A673 (cell line): ENCODE data around the gene OSTN. TPM values are rescaled to one million over a fixed set of nuclear protein-coding genes. Genes with fewer than 3 reads are reported as not detected.

Experiments used
- BruUV-seq: library from RNA; stranded (reverse); fragments of 400-500 nt; replicated peaks from 2 replicates; lab custom pipeline; 2021; lab: Mats Ljungman, UMichigan
- CTCF ChIA-PET: fragments of 300-600 bp; sonication (Branson Sonifier 250); formaldehyde crosslinking; loops from one replicate; lab custom pipeline; 2022; ENCODE audit warnings: antibody characterized with exemption; lab: Charles Lee
- POLR2A ChIA-PET: fragments of 300-600 bp; sonication (Branson Sonifier 250); formaldehyde crosslinking; loops from one replicate; lab custom pipeline; 2022; ENCODE audit warnings: antibody characterized with exemption; ENCODE audit not compliant: low non-redundant PET; lab: Charles Lee
- DNase-seq: peaks from one replicate; pipeline ENCODE4 v3.0.0-alpha.2; 2015; ENCODE audit warnings: low spot score
- H3K27ac ChIP-seq: fragments of 200-600 bp; sonication (generic); 2 replicates; pipeline ENCODE4 v1.5.1; 2016; ENCODE audit warnings: mixed run types, low read depth, mild to moderate bottlenecking, mixed read lengths, antibody characterized with exemption, low read length; ENCODE audit not compliant: poor library complexity, severe bottlenecking
- H3K27me3 ChIP-seq: fragments of 200-600 bp; sonication (generic); replicated peaks from 2 replicates; pipeline ENCODE4 v1.6.1; 2017; ENCODE audit warnings: mixed run types, low read depth, mild to moderate bottlenecking, mixed read lengths, antibody characterized with exemption, low read length; ENCODE audit not compliant: insufficient read depth, poor library complexity
- H3K36me3 ChIP-seq: fragments of 200-600 bp; sonication (generic); 2 replicates; pipeline ENCODE4 v1.6.1; 2016; ENCODE audit warnings: mixed run types, mild to moderate bottlenecking, mixed read lengths, antibody characterized with exemption, low read length; ENCODE audit not compliant: insufficient read depth, poor library complexity, severe bottlenecking
- H3K4me1 ChIP-seq: fragments of 200-600 bp; sonication (generic); 2 replicates; pipeline ENCODE4 v1.6.1; 2017; ENCODE audit warnings: mixed run types, mild to moderate bottlenecking, mixed read lengths, antibody characterized with exemption, low read length; ENCODE audit not compliant: insufficient read depth, poor library complexity, severe bottlenecking
- H3K4me3 ChIP-seq: fragments of 200-600 bp; sonication (generic); 2 replicates; pipeline ENCODE4 v1.5.1; 2016; ENCODE audit warnings: low read depth, mixed run types, mild to moderate bottlenecking, mixed read lengths, low read length; ENCODE audit not compliant: poor library complexity, severe bottlenecking
- H3K9me3 ChIP-seq: fragments of 200-600 bp; sonication (generic); 2 replicates; pipeline ENCODE4 v1.6.1; 2016; ENCODE audit warnings: mixed run types, low read depth, mild to moderate bottlenecking, mixed read lengths, antibody characterized with exemption, low read length; ENCODE audit not compliant: poor library complexity, severe bottlenecking
- EZH2 ChIP-seq: fragments of 200-600 bp; sonication (generic); IDR thresholded peaks from 2 replicates; pipeline ENCODE4 v1.6.1; 2017; ENCODE audit warnings: borderline replicate concordance, low read depth, mild to moderate bottlenecking, mixed read lengths, antibody characterized with exemption, low read length; ENCODE audit not compliant: poor library complexity, severe bottlenecking
- intact Hi-C: fragments of 100-400 bp; cut with micrococcal nuclease; formaldehyde crosslinking; loops from one replicate; pipeline ENCODE4 v1.10.0; 2022; ENCODE audit not compliant: unreplicated experiment
- total RNA-seq: library from RNA; stranded (reverse); gene quantifications from 2 replicates; pipeline ENCODE4 v1.2.3, GENCODE V29; 2021
- TF ChIP-seq, protein P1 (sequence below): fragments of 300-800, 200-600 bp; sonication (generic); conservative IDR thresholded peaks from 2 replicates; pipeline ENCODE4 v1.5.1; 2017; ENCODE audit warnings: low read depth, mild to moderate bottlenecking, antibody characterized with exemption, low read length, moderate library complexity, mixed read lengths

Gene OSTN
- total RNA-seq, 1 experiment from 2014 or later = not detected

DNA sequence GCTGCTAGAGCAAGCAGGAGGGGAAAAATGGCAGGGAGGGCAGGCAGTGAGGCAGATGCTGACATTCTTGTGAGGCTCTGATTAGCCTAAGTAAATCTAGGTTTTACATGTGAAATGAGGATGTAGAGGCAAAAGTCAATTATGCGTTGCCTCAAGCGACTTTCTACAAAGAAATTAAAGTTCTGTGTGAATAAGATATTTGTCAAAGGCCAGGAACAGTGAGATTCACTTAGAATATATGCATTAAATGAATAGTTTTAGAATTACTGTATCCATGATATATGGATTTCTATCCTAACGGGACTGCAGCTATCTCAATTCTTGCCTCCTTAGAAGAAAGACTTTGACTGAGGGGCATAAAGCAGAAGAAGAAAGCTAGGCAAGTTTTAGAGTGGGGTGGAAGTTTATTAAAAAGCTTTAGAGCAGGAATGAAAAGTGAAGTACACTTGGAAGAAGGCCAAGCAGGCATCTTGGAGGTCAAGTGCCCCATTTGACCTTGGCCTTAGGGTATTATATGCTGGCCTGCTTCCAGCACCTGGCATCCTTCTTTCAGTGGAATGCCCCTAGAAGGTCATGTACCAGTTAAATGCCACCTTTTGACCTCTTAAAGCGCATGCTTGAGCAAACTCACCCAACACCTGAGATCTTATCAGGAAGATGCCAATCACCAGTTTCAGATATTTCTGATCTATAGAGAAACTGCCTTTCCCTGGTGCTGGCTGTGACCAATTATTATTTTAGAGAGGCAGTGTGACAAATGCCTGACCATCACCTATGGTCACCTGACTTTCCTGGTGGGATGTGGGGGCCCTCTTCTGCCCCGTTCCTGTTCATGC lies 38.2 kb downstream of the OSTN start:
- intact Hi-C loops = loop anchor here (10.0 kb wide), 1 partner anchor 532 kb away; no protein-coding TSS in a partner anchor

DNA sequence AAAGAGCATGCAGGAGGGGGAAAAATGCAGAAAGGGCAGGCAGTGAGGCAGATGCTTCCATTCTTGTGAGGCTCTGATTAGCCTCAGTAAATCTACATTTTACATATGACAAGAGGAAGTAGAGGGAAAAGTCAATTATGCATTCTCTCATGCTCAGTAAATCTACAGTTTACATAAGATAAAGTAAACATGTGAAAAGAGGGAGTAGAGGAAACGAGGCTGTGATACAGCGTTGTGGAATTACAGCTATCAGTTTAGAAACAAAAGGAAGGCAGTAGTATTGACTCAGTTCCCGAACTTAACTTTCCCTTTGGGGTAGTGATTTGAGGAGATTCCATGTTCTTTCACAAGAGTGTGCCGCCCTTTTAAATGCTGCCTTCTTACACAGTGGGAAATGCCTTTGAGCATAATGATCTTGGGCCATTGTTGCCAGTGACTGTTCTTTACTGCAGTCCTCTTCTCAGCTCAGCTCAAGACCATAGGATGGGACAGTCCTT lies 39.3 kb downstream of the OSTN start:
- TF ChIP-seq EZH2 = no peak
- TF ChIP-seq, protein P1, sequence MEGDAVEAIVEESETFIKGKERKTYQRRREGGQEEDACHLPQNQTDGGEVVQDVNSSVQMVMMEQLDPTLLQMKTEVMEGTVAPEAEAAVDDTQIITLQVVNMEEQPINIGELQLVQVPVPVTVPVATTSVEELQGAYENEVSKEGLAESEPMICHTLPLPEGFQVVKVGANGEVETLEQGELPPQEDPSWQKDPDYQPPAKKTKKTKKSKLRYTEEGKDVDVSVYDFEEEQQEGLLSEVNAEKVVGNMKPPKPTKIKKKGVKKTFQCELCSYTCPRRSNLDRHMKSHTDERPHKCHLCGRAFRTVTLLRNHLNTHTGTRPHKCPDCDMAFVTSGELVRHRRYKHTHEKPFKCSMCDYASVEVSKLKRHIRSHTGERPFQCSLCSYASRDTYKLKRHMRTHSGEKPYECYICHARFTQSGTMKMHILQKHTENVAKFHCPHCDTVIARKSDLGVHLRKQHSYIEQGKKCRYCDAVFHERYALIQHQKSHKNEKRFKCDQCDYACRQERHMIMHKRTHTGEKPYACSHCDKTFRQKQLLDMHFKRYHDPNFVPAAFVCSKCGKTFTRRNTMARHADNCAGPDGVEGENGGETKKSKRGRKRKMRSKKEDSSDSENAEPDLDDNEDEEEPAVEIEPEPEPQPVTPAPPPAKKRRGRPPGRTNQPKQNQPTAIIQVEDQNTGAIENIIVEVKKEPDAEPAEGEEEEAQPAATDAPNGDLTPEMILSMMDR = no peak
- CTCF ChIA-PET = no interaction called here
- Histone ChIP-seq H3K27ac (no peak overlapping the region), H3K27me3 (no peaks in the 10 kb centered on the region), H3K9me3 (no peaks in the 10 kb centered on the region), H3K36me3 (no peaks in the 10 kb centered on the region), H3K4me3 (no peak overlapping the region), H3K4me1 (peaks cover 27% of the 10 kb centered on the region)
- no TSS peak for BruUV-seq
- no peak for DNase-seq
- POLR2A ChIA-PET = no interaction called here
- intact Hi-C loops = loop anchor here (10.0 kb wide), 1 partner anchor 534 kb away; no protein-coding TSS in a partner anchor

More for the DNA sequence above, 38.2 kb downstream of the OSTN start:
- Histone ChIP-seq H3K4me1 (peaks cover 16% of the 10 kb centered on the region), H3K27me3 (no peaks in the 10 kb centered on the region), H3K27ac (no peak overlapping the region), H3K4me3 (no peak overlapping the region), H3K9me3 (no peaks in the 10 kb centered on the region), H3K36me3 (no peaks in the 10 kb centered on the region)
- no peak for DNase-seq
- TF ChIP-seq, protein P1 = no peak
- TF ChIP-seq EZH2 = no peak
- no TSS peak for BruUV-seq
- CTCF ChIA-PET = no interaction called here
- POLR2A ChIA-PET = no interaction called here

GRCh38 chr3:191239407-191240031 lies 40.5 kb downstream of the OSTN start:
- TF ChIP-seq, protein P1 = no peak
- TF ChIP-seq EZH2 = no peak
- H3K36me3 ChIP-seq = no peaks in the 10 kb centered on the region
- BruUV-seq = no TSS peak
- peak; percentile 27 for DNase-seq
- peaks cover 28% of the 10 kb centered on the region for H3K4me1 ChIP-seq
- H3K9me3 ChIP-seq = no peaks in the 10 kb centered on the region
- intact Hi-C loops = loop anchor here (10.0 kb wide), 2 partner anchors 535 to 565 kb away; no protein-coding TSS in a partner anchor
- H3K27me3 ChIP-seq = no peaks in the 10 kb centered on the region
- ChIA-PET CTCF (no interaction called here), POLR2A (no interaction called here)
- H3K4me3 ChIP-seq = no peak overlapping the region
- no peak overlapping the region for H3K27ac ChIP-seq
